ENCODE results near the gene STARD13. TPM values are rescaled to one million over a fixed set of nuclear protein-coding genes. Genes with fewer than 3 reads are reported as not detected.

The STARD13 gene
- total RNA-seq, 1 experiment from 2014 or later, result 9.1 TPM

DNA sequence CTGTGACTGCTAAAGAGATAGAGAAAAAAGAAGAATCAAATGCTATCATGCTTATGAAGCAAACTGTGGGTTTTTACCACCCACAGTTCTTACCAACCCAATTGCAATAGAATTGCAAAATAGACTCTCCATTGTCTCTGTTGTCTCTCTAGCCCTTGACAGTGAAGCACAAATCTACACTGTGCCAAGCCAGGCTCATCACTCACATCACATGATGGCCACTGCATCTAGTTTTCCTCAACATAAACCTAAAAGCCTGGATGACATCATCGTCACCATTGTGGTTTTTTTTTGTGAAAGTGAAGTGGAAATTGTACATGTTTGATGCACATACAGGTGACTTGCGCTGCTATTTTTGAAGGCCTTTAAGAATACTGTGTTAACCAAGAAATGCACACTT is 213.3 kb downstream of the STARD13 start:
- no peak for DNase-seq
- Histone ChIP-seq H3K27me3 (replicated peaks; ENCODE audit: control insufficient read depth, insufficient read depth, low read length) (no peaks in the 10 kb centered on the region), H3K4me1 (no peaks in the 10 kb centered on the region), H3K4me3 (ENCODE audit: low read depth, low read length) (no peak overlapping the region), H3K9me3 (peaks cover 2% of the 10 kb centered on the region; the same call in 1 of the 2 replicates), H3K36me3 (ENCODE audit: control insufficient read depth, insufficient read depth, low read length) (no peaks in the 10 kb centered on the region; the same call in 1 of the 2 replicates)
- H3K4me1 Mint-ChIP-seq (ENCODE audit: low read depth, unreplicated experiment), result peaks cover 5% of the 10 kb centered on the region
- ChIA-PET CTCF (no interaction called here), POLR2A (no interaction called here)
- H3K36me3 Mint-ChIP-seq (ENCODE audit: insufficient read depth, unreplicated experiment), result no peaks in the 10 kb centered on the region
- intact Hi-C loops (cut with micrococcal nuclease; ENCODE audit: unreplicated experiment), result no loop called here
- peaks cover 9% of the 10 kb centered on the region for H3K9me3 Mint-ChIP-seq (ENCODE audit: unreplicated experiment)
- H3K27ac Mint-ChIP-seq (ENCODE audit: unreplicated experiment), result no peak overlapping the region
- no peak for TF ChIP-seq CTCF (IDR thresholded peaks at IDR 0.05; ENCODE audit: insufficient read depth in 1 of 2, low read depth in 1 of 2, low read length in 1 of 2, severe bottlenecking in 1 of 2, unreplicated experiment in 1 of 2)
- no peaks in the 10 kb centered on the region for H3K27me3 Mint-ChIP-seq (ENCODE audit: insufficient read depth, unreplicated experiment)
- BruUV-seq (replicated peaks), result no TSS peak
- H3K4me3 Mint-ChIP-seq (ENCODE audit: unreplicated experiment), result no peak overlapping the region

- CTCF ChIA-PET, result no interaction called here
- H3K4me1 Mint-ChIP-seq (ENCODE audit: low read depth, unreplicated experiment), result peaks cover 5% of the 10 kb centered on the region
These were observed 214.8 kb downstream of the STARD13 start for GRCh38 chr13:33070713-33071112.

GRCh38 chr13:33069365-33069764 is 216.2 kb downstream of the STARD13 start:
- Histone ChIP-seq H3K36me3 (ENCODE audit: control insufficient read depth, insufficient read depth, low read length) (no peaks in the 10 kb centered on the region; the same call in 1 of the 2 replicates), H3K9me3 (peaks cover 2% of the 10 kb centered on the region; the same call in 1 of the 2 replicates), H3K4me3 (ENCODE audit: low read depth, low read length) (no peak overlapping the region), H3K4me1 (no peaks in the 10 kb centered on the region), H3K27me3 (replicated peaks; ENCODE audit: control insufficient read depth, insufficient read depth, low read length) (no peaks in the 10 kb centered on the region)
- peak in 1 of 2 experiments; percentile 12 for TF ChIP-seq CTCF (IDR thresholded peaks at IDR 0.05; ENCODE audit: insufficient read depth in 1 of 2, low read depth in 1 of 2, low read length in 1 of 2, severe bottlenecking in 1 of 2, unreplicated experiment in 1 of 2)
- H3K4me1 Mint-ChIP-seq (ENCODE audit: low read depth, unreplicated experiment), result peaks cover 5% of the 10 kb centered on the region
- H3K36me3 Mint-ChIP-seq (ENCODE audit: insufficient read depth, unreplicated experiment), result no peaks in the 10 kb centered on the region
- no peak for DNase-seq
- no peak overlapping the region for H3K4me3 Mint-ChIP-seq (ENCODE audit: unreplicated experiment)
- peaks cover 9% of the 10 kb centered on the region for H3K9me3 Mint-ChIP-seq (ENCODE audit: unreplicated experiment)
- ChIA-PET POLR2A (no interaction called here), CTCF (no interaction called here)
- intact Hi-C loops (cut with micrococcal nuclease; ENCODE audit: unreplicated experiment), result no loop called here
- H3K27me3 Mint-ChIP-seq (ENCODE audit: insufficient read depth, unreplicated experiment), result no peaks in the 10 kb centered on the region
- BruUV-seq (replicated peaks), result no TSS peak
- H3K27ac Mint-ChIP-seq (ENCODE audit: unreplicated experiment), result no peak overlapping the region

More at GRCh38 chr13:33070713-33071112, 214.8 kb downstream of the STARD13 start:
- H3K27ac Mint-ChIP-seq (ENCODE audit: unreplicated experiment), result no peak overlapping the region
- Histone ChIP-seq H3K4me1 (no peaks in the 10 kb centered on the region), H3K9me3 (peaks cover 2% of the 10 kb centered on the region; the same call in 1 of the 2 replicates), H3K4me3 (ENCODE audit: low read depth, low read length) (no peak overlapping the region), H3K36me3 (ENCODE audit: control insufficient read depth, insufficient read depth, low read length) (no peaks in the 10 kb centered on the region; the same call in 1 of the 2 replicates), H3K27me3 (replicated peaks; ENCODE audit: control insufficient read depth, insufficient read depth, low read length) (no peaks in the 10 kb centered on the region)
- no peaks in the 10 kb centered on the region for H3K27me3 Mint-ChIP-seq (ENCODE audit: insufficient read depth, unreplicated experiment)
- DNase-seq, result no peak
- no peak overlapping the region for H3K4me3 Mint-ChIP-seq (ENCODE audit: unreplicated experiment)
- POLR2A ChIA-PET, result no interaction called here
- no peak for TF ChIP-seq CTCF (IDR thresholded peaks at IDR 0.05; ENCODE audit: insufficient read depth in 1 of 2, low read depth in 1 of 2, low read length in 1 of 2, severe bottlenecking in 1 of 2, unreplicated experiment in 1 of 2)
- H3K36me3 Mint-ChIP-seq (ENCODE audit: insufficient read depth, unreplicated experiment), result no peaks in the 10 kb centered on the region
- intact Hi-C loops (cut with micrococcal nuclease; ENCODE audit: unreplicated experiment), result no loop called here
- H3K9me3 Mint-ChIP-seq (ENCODE audit: unreplicated experiment), result peaks cover 9% of the 10 kb centered on the region
- no TSS peak for BruUV-seq (replicated peaks)

Data from Caco-2 (cell line).